ENCODE results near the gene ABRACL.

- TF ChIP-seq CTCF (IDR thresholded peaks at IDR 0.05; ENCODE audit: insufficient read depth, low read depth, low read length) (no peak), EZH2 (IDR thresholded peaks at IDR 0.05; ENCODE audit: insufficient read depth, low read length) (no peak)
Observed at GRCh38 chr6:139016337-139017213, 12.0 kb upstream of the ABRACL start.

Measured in astrocyte (in vitro differentiated cells and primary cell).